IMR-90 (cell line): ENCODE data around the gene THSD7B.

Experiments
- BHLHE40 ChIP-seq: fragments of 150-350 bp; IDR thresholded peaks from 2 replicates; pipeline ENCODE4 v1.6.1; 2016; ENCODE audit warnings: mild to moderate bottlenecking, low read depth, low read length
- CTCF ChIP-seq: conservative IDR thresholded peaks from 2 replicates; pipeline ENCODE4 v1.5.1; 2012; ENCODE audit warnings: mild to moderate bottlenecking, low read depth, low read length, improper control_type of control experiment
- MXI1 ChIP-seq: IDR thresholded peaks from 2 replicates; pipeline ENCODE4 v1.6.1; 2012; ENCODE audit warnings: low read depth, mild to moderate bottlenecking, low read length, moderate library complexity, borderline replicate concordance
- POLR2A ChIP-seq: IDR thresholded peaks from 2 replicates; pipeline ENCODE4 v1.6.1; 2012; ENCODE audit warnings: mild to moderate bottlenecking, low read depth, low read length
- USF2 ChIP-seq: fragments of 150-350 bp; IDR thresholded peaks from 2 replicates; pipeline ENCODE4 v1.6.1; 2017; ENCODE audit warnings: mild to moderate bottlenecking, antibody characterized with exemption, low read length, low read depth

GRCh38 chr2:136927156-136927555, 161.8 kb downstream of the THSD7B start:
- no peak for TF ChIP-seq CTCF
- TF ChIP-seq POLR2A = no peak
- no peak for TF ChIP-seq USF2
- no peak for TF ChIP-seq BHLHE40
- TF ChIP-seq MXI1 = no peak
